Osteoblast (primary cell): ENCODE measurements around the gene RTP5. TPM values are rescaled to one million over a fixed set of nuclear protein-coding genes. Genes with fewer than 3 reads are reported as not detected.

Experiments
- DNase-seq: peaks from one replicate; pipeline ENCODE4 v3.0.0; 2011; ENCODE audit warnings: low spot score, mixed read lengths; ENCODE audit not compliant: insufficient read length; ENCODE audit errors: missing footprints
- H2AFZ ChIP-seq: 2 replicates; pipeline ENCODE4 v1.6.0; 2011; ENCODE audit warnings: mild to moderate bottlenecking, low read length
- H3K27ac ChIP-seq: 2 replicates; pipeline ENCODE4 v1.5.1; 2011; ENCODE audit warnings: mild to moderate bottlenecking, low read depth, low read length, moderate library complexity
- H3K27me3 ChIP-seq: 2 replicates; pipeline ENCODE4 v1.6.0; 2012; ENCODE audit warnings: mild to moderate bottlenecking, control low read depth, inconsistent platforms, low read length, moderate library complexity; ENCODE audit not compliant: insufficient read depth
- H3K36me3 ChIP-seq: 2 replicates; pipeline ENCODE4 v1.5.1; 2011; ENCODE audit warnings: mild to moderate bottlenecking, low read length, control low read depth, moderate library complexity; ENCODE audit not compliant: insufficient read depth
- H3K4me1 ChIP-seq: 2 replicates; pipeline ENCODE4 v1.5.1; 2011; ENCODE audit warnings: mild to moderate bottlenecking, low read length, control low read depth, moderate library complexity; ENCODE audit not compliant: insufficient read depth
- H3K4me2 ChIP-seq: 2 replicates; pipeline ENCODE4 v1.6.0; 2011; ENCODE audit warnings: mild to moderate bottlenecking, low read length; ENCODE audit not compliant: insufficient read depth
- H3K4me3 ChIP-seq: fragments of 200-600 bp; sonication (generic); 3 replicates; pipeline ENCODE4 v1.5.1; 2012; ENCODE audit warnings: mild to moderate bottlenecking, low read length, inconsistent platforms; ENCODE audit not compliant: insufficient read depth
- H3K79me2 ChIP-seq: 2 replicates; pipeline ENCODE4 v1.6.0; 2012; ENCODE audit warnings: mild to moderate bottlenecking, low read length, control low read depth, inconsistent platforms; ENCODE audit not compliant: insufficient read depth
- H3K9me3 ChIP-seq: 2 replicates; pipeline ENCODE4 v1.5.1; 2011; ENCODE audit warnings: low read depth, low read length, control low read depth
- H4K20me1 ChIP-seq: 2 replicates; pipeline ENCODE4 v1.6.0; 2012; ENCODE audit warnings: mild to moderate bottlenecking, low read length, control low read depth; ENCODE audit not compliant: insufficient read depth
- CTCF ChIP-seq: IDR thresholded peaks from 2 replicates; pipeline ENCODE4 v1.5.1; 2011; ENCODE audit warnings: mild to moderate bottlenecking, low read depth, low read length, moderate library complexity; ENCODE audit errors: extremely low read depth
- total RNA-seq: library from RNA; depleted of rRNA; stranded (reverse); fragments of >200 nt; gene quantifications from 2 replicates; pipeline ENCODE4 v1.2.3, GENCODE V29; 2012

Gene RTP5
- total RNA-seq, 1 donor: not detected

- Histone ChIP-seq H2AFZ (no peak overlapping the region), H3K79me2 (no peaks in the 10 kb centered on the region), H3K27me3 (no peaks in the 10 kb centered on the region), H4K20me1 (no peaks in the 10 kb centered on the region), H3K4me1 (no peaks in the 10 kb centered on the region), H3K9me3 (no peaks in the 10 kb centered on the region), H3K36me3 (no peaks in the 10 kb centered on the region), H3K4me2 (no peak overlapping the region), H3K4me3 (no peak overlapping the region), H3K27ac (no peak overlapping the region)
- TF ChIP-seq CTCF: no peak
- DNase-seq: peak; percentile 92
Measured at GRCh38 chr2:241853651-241854341, 15.7 kb upstream of the RTP5 start.

DNA sequence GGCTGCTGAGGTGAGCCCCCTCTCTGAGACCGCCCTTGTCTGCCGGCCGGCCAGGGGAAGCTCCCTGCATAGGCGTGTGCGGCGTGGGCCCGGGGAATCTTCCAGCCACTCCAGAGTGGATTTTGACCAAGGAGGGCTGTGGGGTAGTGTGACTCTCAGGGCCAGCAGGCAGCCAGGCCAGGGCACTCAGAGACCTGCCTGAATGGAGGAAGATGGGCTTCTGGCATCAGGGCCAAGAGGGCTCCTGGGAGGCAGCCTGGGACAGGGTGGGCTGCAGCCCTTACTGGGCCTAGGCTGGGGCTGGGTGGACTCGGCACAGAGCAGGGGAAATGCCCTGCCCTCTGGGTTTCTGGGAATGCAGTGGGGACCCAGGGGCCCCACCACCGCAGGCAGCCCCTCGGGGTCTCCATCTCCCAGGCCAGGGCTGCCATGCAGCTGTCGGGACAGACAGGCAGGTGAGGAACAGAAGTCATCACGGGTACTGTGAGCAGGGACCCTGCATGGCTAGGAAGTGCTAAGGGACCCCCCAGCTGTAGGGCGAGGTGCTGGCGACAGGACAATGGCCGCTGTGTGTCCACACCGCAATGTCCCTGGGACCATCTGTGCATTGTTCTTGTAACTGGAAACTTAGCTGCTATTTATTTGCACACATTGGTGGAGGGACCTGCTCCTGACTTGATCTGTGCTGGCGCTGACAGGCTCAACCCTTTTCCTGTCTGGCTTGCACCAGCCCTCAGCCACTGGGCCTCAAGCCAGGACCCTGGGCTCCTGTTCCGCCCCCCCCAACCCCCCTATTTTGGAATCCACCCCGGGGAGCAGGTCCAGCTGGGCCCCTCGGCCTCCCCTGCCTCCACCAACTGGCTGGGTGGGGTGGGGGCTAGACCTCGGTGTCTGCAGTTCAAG is 14.9 kb upstream of the RTP5 start:
- Histone ChIP-seq H3K4me2 (no peak overlapping the region), H3K4me1 (no peaks in the 10 kb centered on the region), H3K36me3 (no peaks in the 10 kb centered on the region), H4K20me1 (no peaks in the 10 kb centered on the region), H3K79me2 (no peaks in the 10 kb centered on the region), H3K4me3 (no peak overlapping the region), H2AFZ (no peak overlapping the region), H3K27ac (no peak overlapping the region), H3K9me3 (no peaks in the 10 kb centered on the region), H3K27me3 (no peaks in the 10 kb centered on the region)
- DNase-seq: peak; percentile 91
- TF ChIP-seq CTCF: no peak

DNA sequence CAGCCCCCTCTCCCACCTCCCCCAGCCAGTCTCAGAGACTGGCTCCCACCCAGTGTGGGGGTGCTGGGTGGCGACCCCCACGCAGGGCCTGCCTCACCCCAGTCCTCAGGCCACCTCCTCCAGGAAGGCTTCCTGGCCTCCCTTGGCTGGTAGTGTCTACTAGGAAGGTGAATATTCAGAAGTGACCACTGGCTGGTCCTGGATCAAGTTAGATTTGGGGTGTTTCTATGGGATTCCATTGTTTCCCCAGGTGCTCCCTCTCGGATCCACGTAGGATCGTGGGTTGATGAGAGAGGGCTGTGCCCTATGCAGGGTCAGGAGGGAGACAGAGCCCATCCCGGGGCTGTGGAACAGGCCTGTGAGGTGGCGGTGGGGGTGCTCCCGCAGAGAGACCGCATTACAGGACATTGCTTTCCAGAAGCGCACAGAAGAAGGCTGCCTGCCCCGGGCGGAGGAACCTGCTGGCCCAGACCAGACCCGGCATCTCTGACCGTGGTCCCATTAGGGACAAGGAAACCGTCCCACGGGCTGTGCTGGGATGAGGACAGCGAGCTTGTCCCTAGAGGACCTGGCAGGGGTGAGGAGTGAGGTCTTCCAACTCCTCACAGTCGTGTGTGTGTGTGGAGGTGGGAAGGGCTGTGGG is 14.2 kb upstream of the RTP5 start:
- H3K4me3 ChIP-seq: no peak overlapping the region
- H3K36me3 ChIP-seq: no peaks in the 10 kb centered on the region
- DNase-seq: peak; percentile 75
- H3K79me2 ChIP-seq: no peaks in the 10 kb centered on the region
- no peak overlapping the region for H3K4me2 ChIP-seq
- H2AFZ ChIP-seq: no peak overlapping the region
- no peaks in the 10 kb centered on the region for H3K9me3 ChIP-seq
- H4K20me1 ChIP-seq: no peaks in the 10 kb centered on the region
- no peaks in the 10 kb centered on the region for H3K4me1 ChIP-seq
- no peak overlapping the region for H3K27ac ChIP-seq
- no peaks in the 10 kb centered on the region for H3K27me3 ChIP-seq
- no peak for TF ChIP-seq CTCF
